ENCODE data around the gene LRMDA.

DNA sequence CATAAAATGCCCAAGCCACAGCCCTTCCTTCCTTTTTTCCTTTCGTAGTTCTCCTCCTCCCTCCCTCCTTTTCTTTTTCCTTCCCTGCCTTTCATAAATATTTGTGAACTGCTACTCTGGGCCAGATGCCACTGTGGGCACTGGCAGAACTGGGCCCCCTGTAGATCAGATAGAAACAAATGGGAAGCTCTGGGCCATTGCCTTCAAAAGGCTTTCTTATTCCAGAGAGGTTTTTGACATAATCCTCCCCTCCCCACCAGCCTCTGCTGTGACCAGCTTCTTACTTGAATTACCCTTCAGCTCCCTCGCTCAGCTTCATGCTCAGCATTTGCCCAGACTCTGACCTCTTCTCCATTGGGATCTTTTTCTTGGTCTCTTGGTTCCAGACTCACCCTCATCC lies 886.8 kb downstream of the LRMDA start:
- TF ChIP-seq ZNF883 (CRISPR knock-in tag; IDR thresholded peaks at IDR 0.05; ENCODE audit: not compliant biosample characterization) (no peak), HNF4A (CRISPR knock-in tag; IDR thresholded peaks at IDR 0.05) (no peak), NFRKB (IDR thresholded peaks at IDR 0.05) (no peak), BHLHE40 (IDR thresholded peaks at IDR 0.05; ENCODE audit: low read length) (no peak), POLR2A (IDR thresholded peaks at IDR 0.05; ENCODE audit: insufficient read depth in 1 of 2, low read depth in 2 of 2, low read length in 2 of 2) (no peak), ZNF143 (CRISPR knock-in tag; IDR thresholded peaks at IDR 0.05) (no peak)
- TF ChIP-seq, protein P1, sequence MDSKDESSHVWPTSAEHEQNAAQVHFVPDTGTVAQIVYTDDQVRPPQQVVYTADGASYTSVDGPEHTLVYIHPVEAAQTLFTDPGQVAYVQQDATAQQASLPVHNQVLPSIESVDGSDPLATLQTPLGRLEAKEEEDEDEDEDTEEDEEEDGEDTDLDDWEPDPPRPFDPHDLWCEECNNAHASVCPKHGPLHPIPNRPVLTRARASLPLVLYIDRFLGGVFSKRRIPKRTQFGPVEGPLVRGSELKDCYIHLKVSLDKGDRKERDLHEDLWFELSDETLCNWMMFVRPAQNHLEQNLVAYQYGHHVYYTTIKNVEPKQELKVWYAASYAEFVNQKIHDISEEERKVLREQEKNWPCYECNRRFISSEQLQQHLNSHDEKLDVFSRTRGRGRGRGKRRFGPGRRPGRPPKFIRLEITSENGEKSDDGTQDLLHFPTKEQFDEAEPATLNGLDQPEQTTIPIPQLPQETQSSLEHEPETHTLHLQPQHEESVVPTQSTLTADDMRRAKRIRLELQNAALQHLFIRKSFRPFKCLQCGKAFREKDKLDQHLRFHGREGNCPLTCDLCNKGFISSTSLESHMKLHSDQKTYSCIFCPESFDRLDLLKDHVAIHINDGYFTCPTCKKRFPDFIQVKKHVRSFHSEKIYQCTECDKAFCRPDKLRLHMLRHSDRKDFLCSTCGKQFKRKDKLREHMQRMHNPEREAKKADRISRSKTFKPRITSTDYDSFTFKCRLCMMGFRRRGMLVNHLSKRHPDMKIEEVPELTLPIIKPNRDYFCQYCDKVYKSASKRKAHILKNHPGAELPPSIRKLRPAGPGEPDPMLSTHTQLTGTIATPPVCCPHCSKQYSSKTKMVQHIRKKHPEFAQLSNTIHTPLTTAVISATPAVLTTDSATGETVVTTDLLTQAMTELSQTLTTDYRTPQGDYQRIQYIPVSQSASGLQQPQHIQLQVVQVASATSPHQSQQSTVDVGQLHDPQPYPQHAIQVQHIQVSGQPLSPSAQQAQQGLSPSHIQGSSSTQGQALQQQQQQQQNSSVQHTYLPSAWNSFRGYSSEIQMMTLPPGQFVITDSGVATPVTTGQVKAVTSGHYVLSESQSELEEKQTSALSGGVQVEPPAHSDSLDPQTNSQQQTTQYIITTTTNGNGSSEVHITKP (CRISPR knock-in tag; IDR thresholded peaks at IDR 0.05; ENCODE audit: low read depth), result no peak
- TF ChIP-seq, protein P2, sequence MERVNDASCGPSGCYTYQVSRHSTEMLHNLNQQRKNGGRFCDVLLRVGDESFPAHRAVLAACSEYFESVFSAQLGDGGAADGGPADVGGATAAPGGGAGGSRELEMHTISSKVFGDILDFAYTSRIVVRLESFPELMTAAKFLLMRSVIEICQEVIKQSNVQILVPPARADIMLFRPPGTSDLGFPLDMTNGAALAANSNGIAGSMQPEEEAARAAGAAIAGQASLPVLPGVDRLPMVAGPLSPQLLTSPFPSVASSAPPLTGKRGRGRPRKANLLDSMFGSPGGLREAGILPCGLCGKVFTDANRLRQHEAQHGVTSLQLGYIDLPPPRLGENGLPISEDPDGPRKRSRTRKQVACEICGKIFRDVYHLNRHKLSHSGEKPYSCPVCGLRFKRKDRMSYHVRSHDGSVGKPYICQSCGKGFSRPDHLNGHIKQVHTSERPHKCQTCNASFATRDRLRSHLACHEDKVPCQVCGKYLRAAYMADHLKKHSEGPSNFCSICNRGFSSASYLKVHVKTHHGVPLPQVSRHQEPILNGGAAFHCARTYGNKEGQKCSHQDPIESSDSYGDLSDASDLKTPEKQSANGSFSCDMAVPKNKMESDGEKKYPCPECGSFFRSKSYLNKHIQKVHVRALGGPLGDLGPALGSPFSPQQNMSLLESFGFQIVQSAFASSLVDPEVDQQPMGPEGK (CRISPR knock-in tag; IDR thresholded peaks at IDR 0.05), result no peak

Data from HepG2 (cell line).